Measurements from ENCODE around the gene PARD3. TPM values are rescaled to one million over a fixed set of nuclear protein-coding genes. Genes with fewer than 3 reads are reported as not detected.

Gene PARD3
- total and polyA plus RNA-seq, 10 of the 15 experiments (the other 5 are each of a cell fraction or from before 2014, with no cell fraction given): 2.6 to 43.1 (median 13.9) TPM

- intact Hi-C loops (cut with micrococcal nuclease; ENCODE audit: unreplicated experiment) (no loop called here), in situ Hi-C loops (cut with MboI) (no loop called here)
- H3K9me3 ChIP-seq (replicated peaks; ENCODE audit: control insufficient read depth, insufficient read depth, low read length): no peaks in the 10 kb centered on the region
- no peak overlapping the region for H3K9ac ChIP-seq (ENCODE audit: control insufficient read depth, insufficient read depth, low read length)
- H2AFZ ChIP-seq (ENCODE audit: control insufficient read depth, low read depth, low read length): no peak overlapping the region
- H3K36me3 ChIP-seq (ENCODE audit: control insufficient read depth in 2 of 2, insufficient read depth in 2 of 2, low read length in 1 of 2): no peaks in the 10 kb centered on the region
- H4K20me1 ChIP-seq (ENCODE audit: control insufficient read depth, insufficient read depth): no peaks in the 10 kb centered on the region
- no peaks in the 10 kb centered on the region for H3K4me1 ChIP-seq (ENCODE audit: control insufficient read depth, insufficient read depth, low read length)
- no peak overlapping the region for H3K4me3 ChIP-seq
- CTCF ChIA-PET: interaction anchor here (3.2 kb wide), 1 partner anchor 16 kb away, joined by 14 read pairs; no protein-coding TSS in a partner anchor
- RAD21 ChIA-PET (ENCODE audit: unreplicated experiment): no interaction called here
- H3K27me3 ChIP-seq (replicated peaks in 1 of 2; ENCODE audit: control insufficient read depth in 2 of 2, insufficient read depth in 2 of 2, low read length in 1 of 2): no peaks in the 10 kb centered on the region; a peak in 3 of 4 replicates
- H3K27ac ChIP-seq (ENCODE audit: control insufficient read depth, insufficient read depth): no peak overlapping the region
- no peak for TF ChIP-seq ATF3 (IDR thresholded peaks at IDR 0.05; ENCODE audit: borderline replicate concordance, extremely low read depth, low read depth, low read length)
- TF ChIP-seq NFIC (IDR thresholded peaks at IDR 0.05; ENCODE audit: low read depth, low read length): no peak
- TF ChIP-seq RCOR1 (conservative IDR thresholded peaks at IDR 0.05; ENCODE audit: low read depth, low read length): no peak
- no peak for TF ChIP-seq SMAD1 (IDR thresholded peaks at IDR 0.05; ENCODE audit: low read depth, partially characterized antibody)
- no peak for TF ChIP-seq SUZ12 (IDR thresholded peaks at IDR 0.05; ENCODE audit: unreplicated experiment)
- no peak for TF ChIP-seq PAX8 (IDR thresholded peaks at IDR 0.05)
- no peak for TF ChIP-seq CBX3 (IDR thresholded peaks at IDR 0.05; ENCODE audit: borderline replicate concordance, low read depth)
- no peak for TF ChIP-seq POLR2AphosphoS2 (IDR thresholded peaks at IDR 0.05; ENCODE audit: low read depth, low read length)
- no peak for TF ChIP-seq PAX5 (IDR thresholded peaks at IDR 0.05; ENCODE audit: borderline replicate concordance, low read depth, low read length)
- TF ChIP-seq REST (IDR thresholded peaks at IDR 0.05; ENCODE audit: low read depth, low read length): no peak
- TF ChIP-seq ZSCAN29 (IDR thresholded peaks at IDR 0.05): no peak
- no TSS peak for BruUV-seq (replicated peaks)
- no peaks in the 10 kb centered on the region for H3K79me2 ChIP-seq (ENCODE audit: control insufficient read depth, insufficient read depth, low read length)
- DNase-seq (ENCODE audit: low read depth, low spot score): no peak
- no peak overlapping the region for H3K4me2 ChIP-seq (ENCODE audit: control insufficient read depth, insufficient read depth)
- ATAC-seq: no peak; the same call in 2 of the 3 replicates
- SMC1A ChIA-PET (ENCODE audit: uncharacterized antibody, unreplicated experiment): interaction anchor here (2.0 to 4.5 kb wide), 4 partner anchors 16 to 60 kb away, joined by 7 to 25 read pairs (median 14); no protein-coding TSS in a partner anchor
- FAIRE-seq: no peak
- WGBS (ENCODE audit: insufficient coverage, insufficient replicate concordance, low lambda C conversion rate, missing lambda C conversion rate): 79% methylated on average over 4 of the region's 4 CpGs
- POLR2A ChIA-PET: no interaction called here
These were observed 66.3 kb downstream of the PARD3 start for GRCh38 chr10:34748767-34749166.

Measured in GM12878 (cell line).